GM19239 (cell line): ENCODE data around the gene CALHM2.
"Not testable (repeated sequence)": the region's sequence is repeated elsewhere in the genome, so short reads cannot be mapped to it uniquely, and the experiment has no call there.

Experiments used
- DNase-seq: peaks from one replicate; pipeline ENCODE4 v3.0.0; 2011; ENCODE audit warnings: low spot score; ENCODE audit not compliant: insufficient read length
- FAIRE-seq: peaks from 2 replicates; lab custom pipeline; 2011; peaks lifted over from hg19 to GRCh38; lab: Jason Lieb, UNC

CALHM2 gene

DNA sequence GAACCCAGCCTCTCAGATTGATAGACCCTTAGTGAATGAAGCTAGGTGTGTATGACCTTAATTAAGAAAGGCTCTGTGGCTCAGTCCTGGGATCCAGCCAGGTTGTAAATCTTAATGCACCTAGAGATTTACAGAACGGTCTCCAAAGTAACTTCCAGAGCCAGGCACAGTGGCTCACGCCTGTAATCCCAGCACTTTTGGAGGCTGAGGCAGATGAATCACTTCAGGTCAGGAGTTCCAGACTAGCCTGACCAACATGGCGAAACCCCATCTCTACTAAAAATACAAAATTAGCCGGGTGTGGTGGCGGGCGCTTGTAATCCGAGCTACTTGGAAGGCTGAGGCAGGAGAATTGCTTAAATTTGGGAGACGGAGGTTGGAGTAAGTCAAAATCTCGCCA is 24.3 kb downstream of the CALHM2 start:
- FAIRE-seq = no peak
- DNase-seq = no peak

DNA sequence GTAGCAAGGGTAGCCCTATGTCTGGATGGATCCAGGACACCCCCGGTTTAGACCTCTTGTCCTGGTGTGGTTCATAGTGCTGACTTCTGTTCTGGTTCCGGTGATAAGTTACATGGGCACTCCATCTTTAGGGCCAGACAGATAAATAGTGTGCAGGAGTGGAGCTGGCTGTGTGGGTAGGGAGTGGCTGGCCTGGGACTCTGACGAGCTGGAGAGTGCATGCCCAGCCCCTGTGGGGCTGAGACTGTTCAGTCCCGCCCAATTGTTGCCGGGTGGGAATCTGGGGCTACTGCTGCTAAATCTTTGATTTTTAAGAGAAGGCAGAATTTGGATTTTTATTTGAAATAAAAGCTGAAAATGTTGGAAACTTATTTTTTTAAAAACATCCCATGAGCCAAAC is 28.4 kb downstream of the CALHM2 start:
- DNase-seq = no peak

DNA sequence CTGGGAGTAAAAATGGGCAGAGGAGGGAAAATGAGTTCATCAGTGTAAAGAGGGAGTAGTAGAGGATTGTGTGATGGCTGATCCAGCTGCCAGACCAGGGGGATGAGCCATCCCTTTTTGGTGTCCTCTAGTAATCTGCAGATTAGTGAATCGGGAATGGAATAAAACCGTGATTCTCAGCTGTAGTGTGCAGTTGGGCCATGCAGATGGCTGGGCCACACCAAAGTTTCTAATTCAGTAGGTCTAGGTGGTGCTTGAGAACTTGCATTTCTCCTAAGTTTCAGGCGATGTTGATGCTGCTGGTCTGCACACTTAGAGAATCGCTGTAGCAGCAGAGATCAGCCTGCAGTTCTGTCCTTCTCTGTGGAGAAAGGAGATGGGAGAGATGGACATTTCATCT is 33.1 kb downstream of the CALHM2 start:
- no peak for FAIRE-seq
- DNase-seq = no peak

More for the DNA sequence above, 28.4 kb downstream of the CALHM2 start:
- no peak for FAIRE-seq

DNA sequence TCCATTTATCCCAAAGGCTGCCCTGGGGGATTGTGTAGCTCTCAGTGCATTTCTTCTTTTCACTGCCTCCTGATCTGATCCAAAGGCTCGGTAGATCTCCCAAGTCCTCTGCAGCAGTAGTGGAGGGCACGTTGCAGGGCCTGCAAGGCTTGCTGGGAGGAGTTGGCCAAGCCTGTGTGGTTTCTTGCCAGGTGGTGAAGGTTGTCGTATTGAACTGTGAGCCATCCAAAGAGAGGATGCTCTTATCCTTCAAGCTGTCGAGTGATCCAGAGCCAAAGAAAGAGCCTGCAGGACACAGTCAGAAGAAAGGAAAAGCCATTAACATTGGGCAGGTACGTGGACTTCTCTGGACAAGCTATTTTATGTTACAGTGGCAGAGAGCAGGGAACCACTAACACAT is 34.6 kb downstream of the CALHM2 start:
- FAIRE-seq = no peak
- DNase-seq = no peak

DNA sequence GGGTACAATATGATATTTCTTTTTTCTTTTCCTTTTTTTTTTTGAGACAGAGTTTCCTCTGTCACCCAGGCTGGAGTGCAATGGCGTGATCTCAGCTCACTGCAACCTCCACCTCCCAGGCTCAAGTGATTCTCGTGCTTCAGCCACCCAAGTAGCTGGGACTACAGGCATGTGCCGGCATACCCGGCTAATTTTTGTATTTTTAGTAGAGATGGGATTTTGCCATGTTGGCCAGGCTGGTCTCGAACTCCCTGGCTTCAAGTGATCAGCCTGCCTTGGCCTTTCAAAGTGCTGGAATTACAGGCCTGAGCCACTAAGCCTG is 35.1 kb downstream of the CALHM2 start:
- FAIRE-seq, DNase-seq: not testable (repeated sequence)

DNA sequence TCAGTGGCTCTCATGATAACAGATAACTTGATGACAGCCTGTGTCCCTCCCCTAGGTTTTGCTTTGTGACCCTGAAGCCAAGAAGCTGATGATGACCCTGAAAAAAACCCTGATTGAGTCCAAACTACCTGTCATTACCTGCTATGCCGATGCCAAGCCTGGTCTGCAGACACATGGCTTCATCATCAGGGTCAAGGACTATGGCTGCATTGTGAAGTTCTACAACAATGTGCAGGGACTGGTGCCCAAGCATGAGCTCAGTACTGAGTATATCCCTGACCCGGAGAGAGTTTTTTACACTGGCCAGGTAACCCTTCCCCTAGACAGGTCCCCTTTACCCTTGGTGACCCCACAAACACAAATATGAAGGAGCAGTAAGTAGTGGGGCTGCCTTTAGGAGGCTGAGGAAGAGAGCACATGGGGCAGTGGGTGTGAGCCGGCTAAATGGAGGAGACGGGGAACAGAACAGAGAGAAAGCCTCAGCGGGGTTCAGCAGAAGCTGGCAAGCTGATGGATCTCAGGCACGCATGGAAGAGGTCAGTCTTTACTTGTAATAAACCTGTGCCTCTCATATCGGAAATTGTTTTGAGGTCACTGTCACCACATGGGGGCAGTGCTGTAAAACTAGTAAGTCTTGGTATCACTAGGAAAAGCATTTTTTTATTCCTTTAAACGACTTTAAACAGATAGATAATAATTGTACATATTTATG is 35.6 kb downstream of the CALHM2 start:
- DNase-seq (no peak), FAIRE-seq (peak; percentile 61)

DNA sequence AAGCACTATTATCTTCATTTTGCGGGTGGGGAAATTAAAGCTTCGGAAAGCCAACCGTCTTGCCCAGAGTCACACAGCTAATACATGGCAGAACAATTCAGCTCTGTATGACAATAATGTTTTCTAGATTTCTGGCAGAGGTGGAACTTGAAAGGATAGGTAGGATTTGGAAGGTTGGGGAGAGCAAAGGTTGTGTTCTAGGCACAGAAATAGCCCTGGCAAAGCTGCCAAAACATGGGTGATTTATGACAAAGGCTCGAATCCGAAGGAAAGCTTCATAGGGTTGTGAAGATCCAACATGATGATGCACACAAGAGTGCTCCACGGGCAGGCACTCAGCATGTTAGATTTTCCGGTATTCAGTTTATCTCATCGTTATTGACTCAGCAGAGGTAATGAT is 36.6 kb downstream of the CALHM2 start:
- FAIRE-seq = no peak

DNA sequence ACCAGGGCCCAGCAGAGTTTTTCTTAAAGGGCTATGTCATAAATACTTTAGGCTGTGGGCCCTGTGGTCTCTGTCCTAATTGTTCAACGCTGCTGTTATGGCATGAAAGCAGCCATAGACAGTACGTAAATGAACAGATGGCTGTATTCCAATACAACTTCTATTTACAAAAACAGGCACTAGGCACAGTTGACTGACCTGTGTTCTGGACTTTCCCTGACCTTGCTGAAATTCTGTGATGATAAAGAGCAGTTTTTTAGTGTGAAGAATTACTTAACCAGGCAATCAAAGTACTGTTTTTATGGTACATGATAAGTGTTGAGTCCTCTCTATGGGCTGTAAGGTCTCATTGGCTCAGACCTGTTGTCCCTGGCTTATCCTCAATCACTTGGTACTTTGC is 38.6 kb downstream of the CALHM2 start:
- FAIRE-seq (no peak), DNase-seq (no peak)

More for the DNA sequence above, 36.6 kb downstream of the CALHM2 start:
- DNase-seq = no peak

DNA sequence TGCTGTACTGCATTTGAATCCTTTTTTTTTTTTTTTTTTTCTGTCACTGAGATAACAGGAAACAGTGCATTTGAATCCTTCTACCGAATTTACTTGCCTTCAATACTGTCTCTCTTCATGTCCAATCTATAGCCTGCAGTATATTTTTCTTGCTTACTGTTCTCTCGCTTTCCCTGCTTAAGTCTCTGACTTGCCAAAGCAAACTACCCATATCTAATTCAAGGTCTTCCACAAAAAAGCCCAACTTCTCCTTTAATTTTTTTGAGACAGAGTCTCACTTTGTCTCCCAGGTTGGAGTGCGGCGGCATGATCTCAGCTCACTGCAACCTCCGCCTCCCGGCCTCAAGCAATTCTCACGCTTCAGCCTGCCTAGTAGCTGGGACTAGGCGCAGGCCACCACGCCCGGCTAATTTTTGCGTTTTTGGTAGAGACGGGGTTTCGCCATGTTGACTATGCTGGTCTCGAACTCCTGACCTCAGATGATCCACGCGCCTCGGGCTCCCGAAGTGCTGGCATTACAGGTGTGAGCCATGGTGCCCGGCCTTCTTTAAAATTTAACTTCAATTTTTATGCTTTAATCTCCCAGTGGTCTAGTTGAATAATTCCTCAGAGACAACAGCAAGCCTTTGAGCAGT is 54.9 kb downstream of the CALHM2 start:
- DNase-seq (no peak), FAIRE-seq (no peak)

DNA sequence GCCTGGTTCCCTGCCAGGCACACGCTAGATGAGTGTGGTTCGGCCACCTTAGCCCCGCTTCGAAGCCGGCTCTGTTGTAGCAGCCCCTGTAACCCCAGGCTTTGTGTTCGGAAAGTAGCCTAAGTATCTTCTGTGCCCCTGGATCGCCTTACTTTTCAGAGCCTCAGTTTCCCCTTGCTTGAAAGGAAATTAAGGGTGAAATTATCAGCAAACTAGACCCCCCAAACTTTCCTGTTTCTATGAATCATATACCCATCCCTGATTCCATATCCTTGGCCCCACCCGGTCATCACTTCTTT is 55.4 kb downstream of the CALHM2 start:
- DNase-seq (no peak), FAIRE-seq (peak; percentile 8)
